Measurements from ENCODE around the gene ZCCHC8.
A peak's percentile ranks its signal among the peaks of the same experiment; 100 is the strongest.

DNA sequence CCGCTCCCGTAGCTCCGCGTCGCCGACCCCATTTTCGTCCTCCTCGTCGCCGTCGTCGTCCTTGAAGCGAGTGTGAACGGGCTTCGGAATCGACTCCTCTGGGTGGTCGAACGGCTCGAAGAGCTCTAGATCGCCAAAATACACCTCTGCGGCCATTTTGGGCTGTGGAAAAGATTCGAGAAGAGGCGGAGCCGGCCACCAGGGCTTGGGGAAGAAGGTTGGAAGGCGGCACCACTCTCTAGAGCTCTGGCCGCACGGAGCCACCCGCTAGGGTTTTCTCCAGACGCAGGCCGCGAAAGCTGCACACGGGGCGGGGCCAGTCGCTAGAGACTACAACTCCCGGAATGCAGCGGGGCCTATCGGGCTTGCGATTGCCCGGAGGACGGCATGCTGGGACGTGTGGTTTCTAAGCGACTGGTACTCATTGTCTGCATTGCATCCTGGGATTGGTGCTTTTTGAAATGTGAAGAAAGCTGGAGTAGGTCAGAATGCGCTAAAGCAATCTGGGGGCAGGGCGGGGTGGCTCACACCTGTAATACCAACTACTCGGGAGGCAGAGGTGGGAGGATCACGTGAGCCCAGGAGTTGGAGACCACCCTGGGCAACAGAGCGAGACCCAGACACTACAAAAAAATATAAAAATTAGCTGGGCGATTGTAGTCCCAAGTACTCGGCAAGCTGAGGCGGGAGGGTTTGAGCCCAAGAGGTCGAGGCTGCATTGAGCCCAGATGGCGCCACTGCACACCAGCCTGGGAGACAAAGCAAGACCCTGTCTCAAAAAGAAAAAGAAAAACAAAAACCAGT lies at the start of gene ZCCHC8:
- TF ChIP-seq, protein P1, sequence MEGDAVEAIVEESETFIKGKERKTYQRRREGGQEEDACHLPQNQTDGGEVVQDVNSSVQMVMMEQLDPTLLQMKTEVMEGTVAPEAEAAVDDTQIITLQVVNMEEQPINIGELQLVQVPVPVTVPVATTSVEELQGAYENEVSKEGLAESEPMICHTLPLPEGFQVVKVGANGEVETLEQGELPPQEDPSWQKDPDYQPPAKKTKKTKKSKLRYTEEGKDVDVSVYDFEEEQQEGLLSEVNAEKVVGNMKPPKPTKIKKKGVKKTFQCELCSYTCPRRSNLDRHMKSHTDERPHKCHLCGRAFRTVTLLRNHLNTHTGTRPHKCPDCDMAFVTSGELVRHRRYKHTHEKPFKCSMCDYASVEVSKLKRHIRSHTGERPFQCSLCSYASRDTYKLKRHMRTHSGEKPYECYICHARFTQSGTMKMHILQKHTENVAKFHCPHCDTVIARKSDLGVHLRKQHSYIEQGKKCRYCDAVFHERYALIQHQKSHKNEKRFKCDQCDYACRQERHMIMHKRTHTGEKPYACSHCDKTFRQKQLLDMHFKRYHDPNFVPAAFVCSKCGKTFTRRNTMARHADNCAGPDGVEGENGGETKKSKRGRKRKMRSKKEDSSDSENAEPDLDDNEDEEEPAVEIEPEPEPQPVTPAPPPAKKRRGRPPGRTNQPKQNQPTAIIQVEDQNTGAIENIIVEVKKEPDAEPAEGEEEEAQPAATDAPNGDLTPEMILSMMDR (IDR thresholded peaks at IDR 0.05) = peak in 2 of 3 experiments; percentile 42 to 51
- peak; percentile 92 for TF ChIP-seq POLR2A (IDR thresholded peaks at IDR 0.05)

Data from testis (tissue), 2 donors.